GM10248 (cell line): Measurements from ENCODE around the gene ZCWPW1.

Experiments
- CTCF ChIA-PET: fragments of 300-600 bp; sonication (Branson Sonifier 250); formaldehyde crosslinking; extraction: SDS; loops from one replicate; lab custom pipeline; 2021; ENCODE audit warnings: antibody characterized with exemption; lab: Yijun Ruan, JAX
- POLR2A ChIA-PET: fragments of 350-650 bp; sonication (Branson Sonifier 250); formaldehyde crosslinking; extraction: SDS; loops from one replicate; lab custom pipeline; 2020; ENCODE audit warnings: antibody characterized with exemption; lab: Yijun Ruan, JAX
- DNase-seq: peaks from one replicate; pipeline ENCODE4 v3.0.0; 2012; ENCODE audit errors: extremely low spot score
- TF ChIP-seq, protein P1 (sequence below): IDR thresholded peaks from 2 replicates; pipeline ENCODE4 v1.5.1; 2012; ENCODE audit warnings: mild to moderate bottlenecking, low read depth; ENCODE audit errors: extremely low read depth, missing control alignments, control extremely low read depth

ZCWPW1 gene

DNA sequence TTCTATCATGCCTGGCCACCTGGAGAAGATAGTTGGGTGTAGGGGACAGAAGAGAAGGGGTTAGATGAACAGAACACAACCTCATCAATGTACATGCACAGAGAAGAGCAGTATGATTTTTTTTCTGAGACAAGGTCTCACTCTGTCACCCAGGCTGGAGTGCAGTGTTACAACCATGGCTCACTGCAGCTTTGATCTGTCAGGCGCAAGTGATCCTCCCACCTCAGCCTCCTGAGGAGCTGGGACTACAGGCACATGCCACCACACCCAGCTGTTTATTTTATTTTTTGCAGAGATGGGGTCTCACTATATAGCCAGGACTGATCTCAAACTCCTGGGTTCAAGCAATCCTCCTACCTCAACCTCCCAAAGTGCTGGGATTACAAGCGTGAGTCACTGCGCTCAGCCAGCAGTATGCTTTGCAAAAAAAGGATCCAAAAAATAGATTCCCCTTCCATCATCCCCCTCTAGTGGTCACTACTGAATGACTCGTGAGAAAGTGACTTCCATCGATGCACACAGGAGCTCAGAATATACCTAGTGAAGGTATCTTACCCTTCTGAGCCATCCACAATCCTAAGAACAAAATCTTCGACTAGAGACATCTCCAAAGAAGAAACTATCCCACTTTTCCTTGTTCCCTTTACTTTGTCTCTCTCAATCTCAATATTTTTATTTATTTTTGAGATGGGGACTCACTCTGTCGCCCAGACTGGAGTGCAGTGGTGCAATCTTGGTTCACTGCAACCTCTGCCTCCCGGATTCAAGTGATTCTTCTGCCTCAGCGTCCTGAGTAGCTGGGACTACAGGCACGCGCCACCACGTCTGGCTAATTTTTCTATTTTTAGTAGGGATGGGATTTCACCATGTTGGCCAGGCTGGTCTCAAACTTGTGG, 21.0 kb downstream of the ZCWPW1 start:
- ChIA-PET CTCF (interaction anchor here (0.6 to 4.1 kb wide), 37 partner anchors 9 to 282 kb away, joined by 3 to 44 read pairs (median 6); partner anchors contain the start of genes GPC2, STAG3 and ZCWPW1), POLR2A (interaction anchor here (0.6 to 1.0 kb wide), 3 partner anchors 20 to 71 kb away, joined by 3 to 6 read pairs (median 3); no protein-coding TSS in a partner anchor)
- DNase-seq: peak; percentile 74
- TF ChIP-seq, protein P1, sequence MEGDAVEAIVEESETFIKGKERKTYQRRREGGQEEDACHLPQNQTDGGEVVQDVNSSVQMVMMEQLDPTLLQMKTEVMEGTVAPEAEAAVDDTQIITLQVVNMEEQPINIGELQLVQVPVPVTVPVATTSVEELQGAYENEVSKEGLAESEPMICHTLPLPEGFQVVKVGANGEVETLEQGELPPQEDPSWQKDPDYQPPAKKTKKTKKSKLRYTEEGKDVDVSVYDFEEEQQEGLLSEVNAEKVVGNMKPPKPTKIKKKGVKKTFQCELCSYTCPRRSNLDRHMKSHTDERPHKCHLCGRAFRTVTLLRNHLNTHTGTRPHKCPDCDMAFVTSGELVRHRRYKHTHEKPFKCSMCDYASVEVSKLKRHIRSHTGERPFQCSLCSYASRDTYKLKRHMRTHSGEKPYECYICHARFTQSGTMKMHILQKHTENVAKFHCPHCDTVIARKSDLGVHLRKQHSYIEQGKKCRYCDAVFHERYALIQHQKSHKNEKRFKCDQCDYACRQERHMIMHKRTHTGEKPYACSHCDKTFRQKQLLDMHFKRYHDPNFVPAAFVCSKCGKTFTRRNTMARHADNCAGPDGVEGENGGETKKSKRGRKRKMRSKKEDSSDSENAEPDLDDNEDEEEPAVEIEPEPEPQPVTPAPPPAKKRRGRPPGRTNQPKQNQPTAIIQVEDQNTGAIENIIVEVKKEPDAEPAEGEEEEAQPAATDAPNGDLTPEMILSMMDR: peak; percentile 64

DNA sequence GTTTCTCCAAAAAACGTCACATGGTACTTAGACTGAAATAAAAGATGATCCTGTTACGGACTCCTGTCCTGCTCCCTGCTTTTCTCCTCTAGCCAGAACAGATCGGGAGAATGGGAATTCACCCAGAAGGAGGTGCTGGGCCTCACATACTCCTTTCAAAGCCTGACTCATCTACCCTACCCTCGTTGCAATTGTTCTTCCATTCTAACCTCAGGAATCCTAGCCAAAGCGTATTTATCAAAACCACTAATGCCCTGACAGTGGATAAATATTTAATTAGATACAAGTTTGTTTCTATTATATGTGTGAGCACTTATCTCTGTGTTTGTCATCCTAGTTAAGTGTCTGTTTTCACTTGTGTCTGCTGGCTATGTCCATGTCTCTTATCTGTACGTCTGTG, 21.7 kb downstream of the ZCWPW1 start:
- no peak for DNase-seq
- ChIA-PET CTCF (interaction anchor here (0.6 to 4.1 kb wide), 29 partner anchors 8 to 282 kb away, joined by 3 to 44 read pairs (median 8); partner anchors contain the start of genes GPC2 and STAG3), POLR2A (no interaction called here)
- TF ChIP-seq, protein P1: no peak

DNA sequence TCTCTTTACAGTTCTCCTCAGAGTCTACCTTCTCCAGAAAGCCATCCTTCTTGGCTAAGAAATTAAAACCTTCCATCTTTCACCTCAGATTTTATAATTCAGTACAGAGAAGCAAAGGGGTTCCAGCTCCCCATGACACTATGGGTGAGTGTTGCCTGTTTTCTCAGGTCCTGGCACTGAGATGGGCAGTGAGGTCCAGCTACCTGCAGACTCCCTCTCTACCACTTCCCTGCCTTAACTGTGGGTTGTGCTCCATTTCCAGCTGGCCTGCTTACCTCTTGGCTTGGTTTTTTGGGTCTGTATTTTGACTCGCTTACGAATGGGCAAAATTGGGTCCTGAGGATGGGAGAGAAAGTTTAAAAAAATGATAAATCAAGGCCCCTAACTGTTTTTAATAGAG, 26.3 kb downstream of the ZCWPW1 start:
- TF ChIP-seq, protein P1: no peak
- ChIA-PET CTCF (interaction anchor here (0.9 to 2.9 kb wide), 6 partner anchors 9 to 450 kb away, joined by 3 to 13 read pairs (median 3); partner anchors contain the start of genes SLC12A9 and ZCWPW1), POLR2A (no interaction called here)
- DNase-seq: no peak

DNA sequence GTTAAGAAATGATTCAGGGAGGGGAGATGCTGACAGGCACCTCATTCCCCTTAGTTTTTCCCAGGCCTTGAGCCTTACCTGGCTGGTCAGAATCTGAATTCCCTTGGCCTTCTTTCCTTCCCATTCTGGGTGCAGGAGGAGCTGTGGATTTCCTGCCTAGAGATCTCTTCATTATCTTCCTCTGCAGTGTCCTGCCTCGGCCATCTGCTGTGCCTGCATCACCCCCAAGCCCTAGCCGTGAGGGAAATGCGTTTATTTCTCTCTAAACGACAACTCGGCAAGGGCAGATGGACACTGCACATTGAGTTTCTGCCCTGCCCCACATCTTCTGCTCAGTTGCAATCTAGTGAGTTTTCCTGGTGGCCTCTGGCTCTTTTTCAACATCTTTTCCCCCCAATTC, 26.7 kb downstream of the ZCWPW1 start:
- ChIA-PET CTCF (interaction anchor here (0.9 to 2.9 kb wide), 6 partner anchors 9 to 451 kb away, joined by 3 to 13 read pairs (median 3); partner anchors contain the start of genes SLC12A9 and ZCWPW1), POLR2A (no interaction called here)
- TF ChIP-seq, protein P1: no peak
- DNase-seq: no peak

DNA sequence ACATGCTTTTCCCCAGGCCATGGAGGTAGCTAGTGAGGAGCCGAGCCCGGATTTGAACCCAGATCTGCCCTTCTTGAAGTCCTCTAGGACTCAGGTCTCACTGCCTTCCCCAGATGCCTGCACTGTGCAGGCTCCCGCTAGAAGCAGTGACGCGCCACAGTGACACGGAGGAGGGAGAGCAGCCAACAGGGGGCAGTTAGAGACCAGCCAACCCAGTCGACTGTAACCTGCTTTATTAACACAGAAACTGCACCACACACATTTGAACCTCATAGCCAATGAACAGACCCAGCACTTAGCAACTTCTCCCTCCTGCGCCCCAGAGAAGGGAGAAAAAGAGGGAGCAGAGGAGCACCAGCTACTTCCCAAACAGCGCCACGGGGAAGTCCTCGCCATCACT, 27.8 kb downstream of the ZCWPW1 start:
- TF ChIP-seq, protein P1: no peak
- ChIA-PET CTCF (no interaction called here), POLR2A (no interaction called here)
- DNase-seq: no peak

DNA sequence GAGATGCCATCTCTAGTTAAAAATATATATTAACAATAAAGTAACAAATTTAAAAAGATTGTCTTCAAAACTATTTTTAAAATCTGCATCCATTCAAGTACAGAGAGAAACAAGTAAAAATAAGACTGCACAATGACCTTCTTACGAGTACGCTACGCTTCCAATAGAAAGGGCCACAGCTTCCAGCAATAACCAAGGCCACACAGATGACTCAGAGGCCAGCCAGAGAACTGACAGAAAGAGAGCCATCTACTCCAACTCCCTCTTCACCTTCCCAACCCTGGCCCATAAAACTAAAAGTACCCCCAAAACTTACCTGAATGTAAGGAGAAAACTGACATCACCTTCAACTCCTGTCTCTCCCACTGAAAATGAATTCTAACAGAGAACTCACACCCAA, 28.5 kb downstream of the ZCWPW1 start:
- CTCF ChIA-PET: interaction anchor here (2.7 kb wide), 1 partner anchor 7 kb away, joined by 10 read pairs; no protein-coding TSS in a partner anchor
- no peak for DNase-seq
- POLR2A ChIA-PET: no interaction called here
- TF ChIP-seq, protein P1: no peak
